Endothelial cell of umbilical vein (primary cell): ENCODE data around the gene TMEM62. TPM values are rescaled to one million over a fixed set of nuclear protein-coding genes. Genes with fewer than 3 reads are reported as not detected.

ENCODE experiments used
- BruUV-seq: library from RNA; stranded (reverse); fragments of 400-500 nt; replicated peaks from 2 replicates; lab custom pipeline; 2021; lab: Mats Ljungman, UMichigan
- CTCF ChIA-PET: fragments of 300-600, 350-600 bp; sonication (Branson Sonifier 250); formaldehyde crosslinking; loops from one replicate; lab custom pipeline; 2021; ENCODE audit warnings: antibody characterized with exemption, inconsistent platforms; lab: Charles Lee
- POLR2A ChIA-PET: fragments of 300-600, 350-600 bp; sonication (Branson Sonifier 250); formaldehyde crosslinking; loops from one replicate; lab custom pipeline; 2021; ENCODE audit warnings: antibody characterized with exemption, inconsistent platforms; lab: Charles Lee
- DNase-seq: peaks from one replicate; pipeline ENCODE4 v3.0.0-alpha.2; 2011; ENCODE audit warnings: low read depth, low spot score
- FAIRE-seq: peaks from 2 replicates; lab custom pipeline; 2011; peaks lifted over from hg19 to GRCh38; lab: Jason Lieb, UNC
- H2AFZ ChIP-seq: 2 replicates; pipeline ENCODE4 v1.6.0; 2012; ENCODE audit warnings: low read depth, low read length, control low read depth, inconsistent platforms
- H3K27ac ChIP-seq: 2 replicates; pipeline ENCODE4 v1.5.1; 2011; ENCODE audit warnings: low read depth, mild to moderate bottlenecking, control low read depth, low read length, moderate library complexity; ENCODE audit not compliant: insufficient read depth
- H3K27me3 ChIP-seq, 2 experiments: 2 replicates each; pipeline versions ENCODE4 v1.6.0 to v1.6.1; 2011; ENCODE audit warnings: low read length in 2 of 2, mixed read lengths in 1 of 2; ENCODE audit not compliant: control insufficient read depth in 2 of 2, insufficient read depth in 2 of 2
- H3K36me3 ChIP-seq, 2 experiments: 2 replicates in 1 of 2; 3 replicates in 1 of 2; pipeline ENCODE4 v1.5.1; 2011; ENCODE audit warnings: low read length in 2 of 2, mild to moderate bottlenecking in 1 of 2, moderate library complexity in 1 of 2; ENCODE audit not compliant: control insufficient read depth in 2 of 2, insufficient read depth in 2 of 2; ENCODE audit errors: extremely low read depth in 1 of 2
- H3K4me1 ChIP-seq: 3 replicates; pipeline ENCODE4 v1.5.1; 2011; ENCODE audit warnings: mild to moderate bottlenecking, low read length; ENCODE audit not compliant: control insufficient read depth, insufficient read depth; ENCODE audit errors: extremely low read depth
- H3K4me2 ChIP-seq: 2 replicates; pipeline ENCODE4 v1.6.1; 2011; ENCODE audit warnings: low read length, control low read depth, mixed read lengths; ENCODE audit not compliant: insufficient read depth
- H3K4me3 ChIP-seq, 3 experiments: fragments of 200-600 bp in 1 of 3; sonication (generic), shearing (Covaris generic) in 1 of 3; replicated peaks in 1 of 3; 2 replicates each; pipeline ENCODE4 v1.5.1; 2011 to 2016; ENCODE audit warnings: control low read depth in 3 of 3, low read length in 3 of 3, mild to moderate bottlenecking in 2 of 3, inconsistent platforms in 1 of 3, low read depth in 1 of 3, moderate library complexity in 1 of 3; ENCODE audit not compliant: insufficient read depth in 1 of 3
- H3K79me2 ChIP-seq: 2 replicates; pipeline ENCODE4 v1.6.0; 2012; ENCODE audit warnings: low read length, inconsistent platforms; ENCODE audit not compliant: control insufficient read depth, insufficient read depth
- H3K9ac ChIP-seq: replicated peaks from 2 replicates; pipeline ENCODE3; 2011; ENCODE audit warnings: low read length, control low read depth; ENCODE audit not compliant: insufficient read depth; ENCODE audit errors: extremely low read depth
- H3K9me1 ChIP-seq: replicated peaks from 3 replicates; pipeline ENCODE4 v1.6.0; 2011; ENCODE audit warnings: mild to moderate bottlenecking, low read length; ENCODE audit not compliant: control insufficient read depth, insufficient read depth; ENCODE audit errors: extremely low read depth
- H3K9me3 ChIP-seq: replicated peaks from 2 replicates; pipeline ENCODE4 v1.5.1; 2012; ENCODE audit warnings: low read length, inconsistent platforms; ENCODE audit not compliant: control insufficient read depth, insufficient read depth
- H4K20me1 ChIP-seq: replicated peaks from 2 replicates; pipeline ENCODE3; 2011; ENCODE audit warnings: mild to moderate bottlenecking, low read length; ENCODE audit not compliant: control insufficient read depth, insufficient read depth; ENCODE audit errors: extremely low read depth
- EZH2 ChIP-seq: IDR thresholded peaks from 2 replicates; pipeline ENCODE4 v1.6.1; 2012; ENCODE audit warnings: borderline replicate concordance, low read depth, mild to moderate bottlenecking, moderate library complexity, low read length, inconsistent platforms; ENCODE audit not compliant: severe bottlenecking
- FOS ChIP-seq: IDR thresholded peaks from 2 replicates; pipeline ENCODE4 v1.6.1; 2011; ENCODE audit warnings: mild to moderate bottlenecking, low read length, moderate library complexity, borderline replicate concordance; ENCODE audit not compliant: insufficient read depth
- GATA2 ChIP-seq: IDR thresholded peaks from 2 replicates; pipeline ENCODE4 v1.7.0; 2011; ENCODE audit warnings: low read depth, mild to moderate bottlenecking, moderate library complexity, mixed read lengths, low read length; ENCODE audit not compliant: insufficient read length, insufficient read depth
- JUN ChIP-seq: IDR thresholded peaks from 2 replicates; pipeline ENCODE4 v1.6.1; 2011; ENCODE audit warnings: borderline replicate concordance, low read depth; ENCODE audit not compliant: insufficient read length, insufficient read depth
- MYC ChIP-seq: IDR thresholded peaks from one replicate; pipeline ENCODE4 v1.6.1; 2011; ENCODE audit warnings: mild to moderate bottlenecking, low read depth, low read length
- POLR2AphosphoS5 ChIP-seq: IDR thresholded peaks from 2 replicates; pipeline ENCODE4 v1.6.1; 2012; ENCODE audit warnings: low read depth, mild to moderate bottlenecking, control low read depth, low read length, moderate library complexity; ENCODE audit not compliant: insufficient read depth
- dilution Hi-C: fragments of 300-500 bp; cut with MboI; formaldehyde crosslinking; loops from one replicate; pipeline ENCODE4 v1.15.0; 2019; ENCODE audit warnings: low sequenced_read_pairs; ENCODE audit not compliant: extremely low pct_ligation_motif_present
- intact Hi-C: fragments of 100-400 bp; cut with micrococcal nuclease; formaldehyde crosslinking; loops from one replicate; pipeline ENCODE4 v1.10.0; 2022
- polyA plus RNA-seq, 4 experiments: library from polyadenylated mRNA; depleted of rRNA in 3 of 4; stranded (reverse) in 3 of 4; unstranded in 1 of 4; fragments of >200 nt; gene quantifications; 2 replicates each; pipeline versions ENCODE4 v1.2.1 to v1.2.3, GENCODE V29; 2011 to 2012; ENCODE audit warnings: missing spikeins in 1 of 4
- total RNA-seq: library from RNA; stranded (reverse); gene quantifications from 2 replicates; pipeline ENCODE4 v1.2.3, GENCODE V29; 2021
- TF ChIP-seq, protein P1 (sequence below): IDR thresholded peaks from 2 replicates; pipeline ENCODE4 v1.6.1; 2011; ENCODE audit not compliant: insufficient read depth, insufficient read length
- TF ChIP-seq, protein P2 (sequence below), 2 donors: IDR thresholded peaks; 1 replicate in 1 of 2; 2 replicates in 1 of 2; pipeline ENCODE4 v1.5.1; 2011; ENCODE audit warnings: low read length in 2 of 2, mild to moderate bottlenecking in 2 of 2, moderate library complexity in 2 of 2, control low read depth in 1 of 2, inconsistent platforms in 1 of 2, low read depth in 1 of 2; ENCODE audit not compliant: insufficient read depth in 1 of 2; ENCODE audit errors: extremely low read depth in 1 of 2

The TMEM62 gene
- total and polyA plus RNA-seq, 2 donors (not counting 3 experiments of a cell fraction or from before 2014, with no cell fraction given), result 10.4 to 22.2 TPM

DNA sequence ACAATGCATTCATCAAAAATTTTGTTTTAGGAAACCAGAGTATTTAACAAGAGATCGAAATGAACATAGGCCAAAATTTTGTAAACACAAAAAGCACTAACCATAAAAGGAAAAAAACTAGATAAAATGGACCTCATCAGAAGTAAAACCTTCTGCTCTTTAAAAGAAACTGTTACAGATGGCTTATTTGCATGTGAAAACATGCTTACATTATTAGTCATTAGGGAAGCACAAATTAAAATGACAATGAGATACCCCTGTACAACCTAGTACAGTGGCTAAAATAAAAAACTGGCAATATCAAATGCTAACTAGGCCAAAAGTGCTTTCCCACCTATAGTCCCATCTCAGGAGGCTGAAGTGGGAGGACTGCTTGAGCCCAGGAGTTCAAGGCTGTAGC, 46.8 kb upstream of the TMEM62 start:
- Histone ChIP-seq H3K4me3 (no peak overlapping the region), H3K4me1 (peaks cover 3% of the 10 kb centered on the region), H2AFZ (no peak overlapping the region), H3K36me3 (no peaks in the 10 kb centered on the region), H3K9ac (no peak overlapping the region), H3K9me3 (no peaks in the 10 kb centered on the region), H3K4me2 (no peak overlapping the region), H3K27ac (no peak overlapping the region), H3K9me1 (no peaks in the 10 kb centered on the region), H4K20me1 (peaks cover 2% of the 10 kb centered on the region), H3K79me2 (peaks cover 43% of the 10 kb centered on the region), H3K27me3 (no peaks in the 10 kb centered on the region)
- CTCF ChIA-PET, result interaction anchor here (0.7 to 1.2 kb wide), 2 partner anchors 18 to 256 kb away, joined by 3 read pairs; no protein-coding TSS in a partner anchor
- POLR2A ChIA-PET, result no interaction called here
- no peak for FAIRE-seq
- no TSS peak for BruUV-seq
- DNase-seq, result no peak
- TF ChIP-seq, protein P1, sequence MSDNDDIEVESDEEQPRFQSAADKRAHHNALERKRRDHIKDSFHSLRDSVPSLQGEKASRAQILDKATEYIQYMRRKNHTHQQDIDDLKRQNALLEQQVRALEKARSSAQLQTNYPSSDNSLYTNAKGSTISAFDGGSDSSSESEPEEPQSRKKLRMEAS, result no peak
- TF ChIP-seq MYC (no peak), POLR2AphosphoS5 (no peak), JUN (no peak), FOS (no peak), GATA2 (no peak), EZH2 (no peak)
- TF ChIP-seq, protein P2, sequence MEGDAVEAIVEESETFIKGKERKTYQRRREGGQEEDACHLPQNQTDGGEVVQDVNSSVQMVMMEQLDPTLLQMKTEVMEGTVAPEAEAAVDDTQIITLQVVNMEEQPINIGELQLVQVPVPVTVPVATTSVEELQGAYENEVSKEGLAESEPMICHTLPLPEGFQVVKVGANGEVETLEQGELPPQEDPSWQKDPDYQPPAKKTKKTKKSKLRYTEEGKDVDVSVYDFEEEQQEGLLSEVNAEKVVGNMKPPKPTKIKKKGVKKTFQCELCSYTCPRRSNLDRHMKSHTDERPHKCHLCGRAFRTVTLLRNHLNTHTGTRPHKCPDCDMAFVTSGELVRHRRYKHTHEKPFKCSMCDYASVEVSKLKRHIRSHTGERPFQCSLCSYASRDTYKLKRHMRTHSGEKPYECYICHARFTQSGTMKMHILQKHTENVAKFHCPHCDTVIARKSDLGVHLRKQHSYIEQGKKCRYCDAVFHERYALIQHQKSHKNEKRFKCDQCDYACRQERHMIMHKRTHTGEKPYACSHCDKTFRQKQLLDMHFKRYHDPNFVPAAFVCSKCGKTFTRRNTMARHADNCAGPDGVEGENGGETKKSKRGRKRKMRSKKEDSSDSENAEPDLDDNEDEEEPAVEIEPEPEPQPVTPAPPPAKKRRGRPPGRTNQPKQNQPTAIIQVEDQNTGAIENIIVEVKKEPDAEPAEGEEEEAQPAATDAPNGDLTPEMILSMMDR (IDR thresholded peaks at IDR 0.05; ENCODE audit: extremely low read depth in 1 of 2, insufficient read depth in 1 of 2, low read depth in 1 of 2, low read length in 2 of 2), result no peak
- intact Hi-C loops (no loop called here), dilution Hi-C loops (no loop called here)
